ENCODE measurements around the gene HSD11B2. TPM values are rescaled to one million over a fixed set of nuclear protein-coding genes. Genes with fewer than 3 reads are reported as not detected.

The HSD11B2 gene
- total and polyA plus RNA-seq, 2 of the 8 experiments (the other 6 are each of a cell fraction or from before 2014, with no cell fraction given): 28.7 to 32.9 TPM

DNA sequence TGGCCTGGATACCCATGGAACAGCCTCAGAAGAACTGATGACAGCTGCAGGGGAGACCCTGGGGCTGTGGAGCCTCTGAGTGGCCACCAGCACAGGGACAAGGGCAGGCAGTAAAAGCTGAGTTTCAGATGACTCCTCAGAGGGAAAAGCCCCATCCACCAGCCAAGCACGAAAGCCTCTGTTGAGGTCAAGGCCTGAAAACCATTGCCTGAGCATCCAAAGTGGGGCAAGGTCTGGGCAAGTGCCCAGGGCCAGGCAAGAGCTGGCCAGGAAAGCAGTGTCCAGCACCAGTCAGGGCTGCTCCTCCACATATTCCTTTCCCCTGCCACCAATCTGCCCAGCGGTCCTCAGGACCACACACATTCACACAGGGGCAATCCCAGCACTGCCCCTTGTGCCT lies 33.6 kb downstream of the HSD11B2 start:
- Histone ChIP-seq H3K14ac (ENCODE audit: insufficient read length) (no peak overlapping the region), H2BK12ac (ENCODE audit: low read depth, low read length) (no peak overlapping the region), H3K23ac (ENCODE audit: insufficient read length) (no peak overlapping the region), H3K9ac (replicated peaks in 1 of 4; ENCODE audit: extremely low read depth in 1 of 4, low read depth in 3 of 4, low read length in 3 of 4) (no peak overlapping the region), H3K9me3 (ENCODE audit: insufficient read depth in 2 of 2, low read depth in 1 of 2, low read length in 1 of 2) (no peaks in the 10 kb centered on the region), H3K4me2 (ENCODE audit: insufficient read depth in 1 of 2, low read depth in 2 of 2, low read length in 2 of 2) (no peak overlapping the region), H3K27ac (ENCODE audit: low read depth, low read length) (no peak overlapping the region), H2AK5ac (ENCODE audit: low read depth, low read length) (no peak overlapping the region), H3K56ac (replicated peaks; ENCODE audit: insufficient read length, low read depth, low read length) (no peak overlapping the region), H3K36me3 (ENCODE audit: control insufficient read depth in 2 of 4, insufficient read depth in 4 of 4, low read length in 3 of 4) (no peaks in the 10 kb centered on the region), H3K4me1 (replicated peaks in 1 of 4; ENCODE audit: control insufficient read depth in 3 of 4, insufficient read depth in 4 of 4, low read length in 3 of 4) (peaks cover 0 to 5% (median 2%) of the 10 kb centered on the region in 4 experiments; a peak in 3 of 7 replicates), H3K27me3 (replicated peaks in 1 of 4; ENCODE audit: control insufficient read depth in 3 of 4, extremely low read depth in 1 of 4, insufficient read depth in 3 of 4, low read length in 3 of 4) (no peaks in the 10 kb centered on the region), H4K20me1 (replicated peaks in 1 of 2; ENCODE audit: control insufficient read depth in 1 of 2, insufficient read depth in 2 of 2, low read length in 2 of 2) (peaks cover 10 to 16% of the 10 kb centered on the region in 2 experiments), H3K23me2 (ENCODE audit: low read depth, low read length) (no peaks in the 10 kb centered on the region), H2AFZ (ENCODE audit: low read length) (no peak overlapping the region), H4K5ac (ENCODE audit: insufficient read length, low read depth, low read length) (no peak overlapping the region), H2BK15ac (ENCODE audit: low read length) (no peak overlapping the region), H3K79me1 (ENCODE audit: low read depth, low read length) (no peaks in the 10 kb centered on the region; the same call in none of the 2 replicates), H3K79me2 (ENCODE audit: control insufficient read depth in 1 of 2, insufficient read depth in 2 of 2, low read length in 2 of 2) (peaks cover 0 to 11% of the 10 kb centered on the region in 2 experiments; a peak in 1 of 4 replicates), H3K4ac (replicated peaks; ENCODE audit: insufficient read length, low read depth, low read length) (no peak overlapping the region), H4K91ac (replicated peaks; ENCODE audit: insufficient read length, low read length) (no peak overlapping the region), H3K4me3 (ENCODE audit: extremely low read depth in 1 of 4, insufficient read depth in 2 of 4, low read depth in 3 of 4, low read length in 4 of 4) (no peak overlapping the region), H2BK20ac (ENCODE audit: low read length) (no peak overlapping the region), H2BK120ac (replicated peaks; ENCODE audit: low read depth, low read length) (no peak overlapping the region), H4K8ac (ENCODE audit: extremely low read depth, insufficient read depth, low read length) (no peak overlapping the region), H3K18ac (ENCODE audit: extremely low read depth, low read length) (no peak overlapping the region), H2BK5ac (ENCODE audit: low read depth, low read length) (no peak overlapping the region)
- WGBS, 2 experiments (ENCODE audit: extremely low coverage in 1 of 2, insufficient coverage in 1 of 2, insufficient read length in 1 of 2, insufficient replicate concordance in 2 of 2, low coverage in 1 of 2, low lambda C conversion rate in 2 of 2, missing lambda C conversion rate in 1 of 2): 86% methylated on average over 2 of the region's 2 CpGs; no CpG with 5 or more reads in 1 of the 2 experiments
- no peak for DNase-seq (ENCODE audit: low read depth in 1 of 2, low spot score in 2 of 2)
- FAIRE-seq: no peak
- POLR2A ChIA-PET (ENCODE audit: partially characterized antibody): interaction anchor here (0.7 kb wide), 1 partner anchor 36 kb away, joined by 4 read pairs; no protein-coding TSS in a partner anchor
- CTCF ChIA-PET (ENCODE audit: partially characterized antibody): interaction anchor here (0.9 to 28.6 kb wide), 13 partner anchors 21 to 204 kb away, joined by 3 to 683 read pairs (median 5); partner anchors contain the start of genes HSD11B2 and ZDHHC1
- TF ChIP-seq MAFK (IDR thresholded peaks at IDR 0.05; ENCODE audit: low read depth, low read length) (no peak), RNF2 (IDR thresholded peaks at IDR 0.05; ENCODE audit: borderline replicate concordance, low read depth, low read length, missing control alignments, poor library complexity, severe bottlenecking) (no peak), ZNF274 (IDR thresholded peaks at IDR 0.05; ENCODE audit: borderline replicate concordance, extremely low read depth, low read length) (no peak), BACH1 (IDR thresholded peaks at IDR 0.05; ENCODE audit: low read length) (no peak), NRF1 (IDR thresholded peaks at IDR 0.05; ENCODE audit: low read depth, low read length) (no peak), YY1 (IDR thresholded peaks at IDR 0.05; ENCODE audit: low read depth, low read length) (no peak), TAF7 (optimal IDR thresholded peaks at IDR 0.05; ENCODE audit: borderline replicate concordance, low read depth, low read length) (no peak), EGR1 (IDR thresholded peaks at IDR 0.05; ENCODE audit: borderline replicate concordance, low read depth, low read length) (no peak), TCF12 (IDR thresholded peaks at IDR 0.05; ENCODE audit: low read depth, low read length) (no peak), BRCA1 (IDR thresholded peaks at IDR 0.05; ENCODE audit: low read depth, low read length) (no peak), POLR2AphosphoS5 (IDR thresholded peaks at IDR 0.05; ENCODE audit: low read depth, low read length) (no peak), JUN (IDR thresholded peaks at IDR 0.05; ENCODE audit: low read depth, low read length) (no peak), EP300 (IDR thresholded peaks at IDR 0.05; ENCODE audit: borderline replicate concordance in 1 of 2, low read depth in 2 of 2, low read length in 2 of 2) (no peak), SIN3A (conservative IDR thresholded peaks at IDR 0.05 in 1 of 2, IDR thresholded peaks at IDR 0.05 in 1 of 2; ENCODE audit: low read depth in 1 of 2, low read length in 2 of 2) (no peak)
